Measurements from ENCODE around the gene MAMDC2. TPM values are rescaled to one million over a fixed set of nuclear protein-coding genes. Genes with fewer than 3 reads are reported as not detected.

Gene MAMDC2
- total RNA-seq, 1 experiment from 2014 or later = not detected

DNA sequence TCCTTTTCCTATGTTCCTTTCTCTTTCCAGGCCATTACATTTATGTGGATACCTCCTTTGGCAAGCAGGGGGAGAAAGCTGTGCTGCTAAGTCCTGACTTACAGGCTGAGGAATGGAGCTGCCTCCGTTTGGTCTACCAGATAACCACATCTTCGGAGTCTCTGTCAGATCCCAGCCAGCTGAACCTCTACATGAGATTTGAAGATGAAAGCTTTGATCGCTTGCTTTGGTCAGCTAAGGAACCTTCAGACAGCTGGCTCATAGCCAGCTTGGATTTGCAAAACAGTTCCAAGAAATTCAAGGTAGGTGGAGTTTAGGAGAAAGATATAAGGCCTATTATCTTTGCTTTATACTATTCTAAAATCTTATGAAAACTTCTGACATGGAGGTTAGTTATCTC, 64.5 kb downstream of the MAMDC2 start:
- DNase-seq (ENCODE audit: unreplicated experiment) = no peak
- no TSS peak for BruUV-seq (replicated peaks)
- H3K36me3 Mint-ChIP-seq (ENCODE audit: insufficient read depth, unreplicated experiment) = no peaks in the 10 kb centered on the region
- H3K27me3 Mint-ChIP-seq (ENCODE audit: insufficient read depth, unreplicated experiment) = no peaks in the 10 kb centered on the region
- H3K27ac Mint-ChIP-seq (ENCODE audit: low read depth, unreplicated experiment) = no peak overlapping the region
- H3K4me3 Mint-ChIP-seq (ENCODE audit: unreplicated experiment) = no peak overlapping the region
- CTCF ChIA-PET = interaction anchor here (0.5 to 9.6 kb wide), 9 partner anchors 14 to 526 kb away, joined by 3 to 684 read pairs (median 4); no protein-coding TSS in a partner anchor
- TF ChIP-seq, protein P1, sequence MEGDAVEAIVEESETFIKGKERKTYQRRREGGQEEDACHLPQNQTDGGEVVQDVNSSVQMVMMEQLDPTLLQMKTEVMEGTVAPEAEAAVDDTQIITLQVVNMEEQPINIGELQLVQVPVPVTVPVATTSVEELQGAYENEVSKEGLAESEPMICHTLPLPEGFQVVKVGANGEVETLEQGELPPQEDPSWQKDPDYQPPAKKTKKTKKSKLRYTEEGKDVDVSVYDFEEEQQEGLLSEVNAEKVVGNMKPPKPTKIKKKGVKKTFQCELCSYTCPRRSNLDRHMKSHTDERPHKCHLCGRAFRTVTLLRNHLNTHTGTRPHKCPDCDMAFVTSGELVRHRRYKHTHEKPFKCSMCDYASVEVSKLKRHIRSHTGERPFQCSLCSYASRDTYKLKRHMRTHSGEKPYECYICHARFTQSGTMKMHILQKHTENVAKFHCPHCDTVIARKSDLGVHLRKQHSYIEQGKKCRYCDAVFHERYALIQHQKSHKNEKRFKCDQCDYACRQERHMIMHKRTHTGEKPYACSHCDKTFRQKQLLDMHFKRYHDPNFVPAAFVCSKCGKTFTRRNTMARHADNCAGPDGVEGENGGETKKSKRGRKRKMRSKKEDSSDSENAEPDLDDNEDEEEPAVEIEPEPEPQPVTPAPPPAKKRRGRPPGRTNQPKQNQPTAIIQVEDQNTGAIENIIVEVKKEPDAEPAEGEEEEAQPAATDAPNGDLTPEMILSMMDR (IDR thresholded peaks at IDR 0.05; ENCODE audit: unreplicated experiment) = no peak
- POLR2A ChIA-PET = no interaction called here
- intact Hi-C loops (cut with micrococcal nuclease) = no loop called here
- peaks cover 26% of the 10 kb centered on the region for H3K4me1 Mint-ChIP-seq (ENCODE audit: insufficient read depth, unreplicated experiment)
- H3K9me3 Mint-ChIP-seq (ENCODE audit: unreplicated experiment) = no peaks in the 10 kb centered on the region

DNA sequence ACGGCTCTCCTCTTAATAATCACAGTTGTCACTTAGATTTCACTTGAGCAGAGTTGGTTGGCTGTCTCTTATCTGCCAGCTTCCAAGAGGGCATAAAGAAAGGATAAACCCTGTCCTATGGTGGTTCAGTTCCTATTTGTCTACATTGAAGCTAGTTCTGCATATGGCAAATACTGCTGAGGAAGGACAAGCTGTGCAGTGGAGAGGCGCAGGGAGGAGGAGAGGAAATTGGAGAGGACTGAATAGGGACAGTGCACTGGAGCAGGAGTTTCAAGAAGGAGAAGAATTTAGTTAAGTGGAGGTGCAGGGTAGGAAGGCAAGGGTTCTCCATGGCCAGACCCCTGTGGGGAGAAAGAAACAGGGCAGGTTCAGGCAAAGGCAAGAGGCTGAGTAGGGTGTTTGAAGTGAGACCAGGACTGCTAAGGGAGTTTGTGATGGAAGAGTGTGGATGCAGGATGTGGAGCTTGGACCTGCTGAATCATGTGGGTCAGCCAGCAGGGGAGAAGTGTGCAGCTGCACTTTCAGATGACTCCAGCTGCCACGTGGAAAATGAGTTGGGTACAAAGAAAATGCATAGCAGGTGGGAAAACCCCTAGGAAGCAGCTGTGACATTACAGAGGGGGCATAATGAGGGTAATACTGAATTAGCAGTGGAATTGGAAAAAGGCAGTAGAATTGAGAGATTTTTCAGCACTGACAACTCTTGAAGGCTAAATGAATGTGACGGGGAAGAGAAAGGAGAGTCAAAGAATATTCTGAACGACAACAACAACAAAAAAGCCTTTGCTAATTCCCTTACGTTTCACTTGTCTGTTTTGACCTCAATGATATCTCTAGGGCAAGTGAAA, 66.8 kb downstream of the MAMDC2 start:
- DNase-seq (ENCODE audit: unreplicated experiment) = no peak
- no TSS peak for BruUV-seq (replicated peaks)
- no peak overlapping the region for H3K27ac Mint-ChIP-seq (ENCODE audit: low read depth, unreplicated experiment)
- H3K9me3 Mint-ChIP-seq (ENCODE audit: unreplicated experiment) = no peaks in the 10 kb centered on the region
- CTCF ChIA-PET = interaction anchor here (0.5 to 9.6 kb wide), 38 partner anchors 9 to 840 kb away, joined by 3 to 684 read pairs (median 6); no protein-coding TSS in a partner anchor
- H3K27me3 Mint-ChIP-seq (ENCODE audit: insufficient read depth, unreplicated experiment) = no peaks in the 10 kb centered on the region
- intact Hi-C loops (cut with micrococcal nuclease) = loop anchor here (1.0 to 10.0 kb wide), 4 partner anchors 134 to 688 kb away; partner anchors contain the start of gene APBA1
- peaks cover 30% of the 10 kb centered on the region for H3K4me1 Mint-ChIP-seq (ENCODE audit: insufficient read depth, unreplicated experiment)
- TF ChIP-seq, protein P1 (IDR thresholded peaks at IDR 0.05; ENCODE audit: unreplicated experiment) = no peak
- no peaks in the 10 kb centered on the region for H3K36me3 Mint-ChIP-seq (ENCODE audit: insufficient read depth, unreplicated experiment)
- no peak overlapping the region for H3K4me3 Mint-ChIP-seq (ENCODE audit: unreplicated experiment)
- POLR2A ChIA-PET = interaction anchor here (0.8 to 1.7 kb wide), 4 partner anchors 113 to 140 kb away, joined by 3 to 13 read pairs (median 5); no protein-coding TSS in a partner anchor

- Mint-ChIP-seq H3K4me1 (ENCODE audit: insufficient read depth, unreplicated experiment) (peaks cover 30% of the 10 kb centered on the region), H3K27ac (ENCODE audit: low read depth, unreplicated experiment) (no peak overlapping the region), H3K9me3 (ENCODE audit: unreplicated experiment) (no peaks in the 10 kb centered on the region), H3K4me3 (ENCODE audit: unreplicated experiment) (no peak overlapping the region), H3K27me3 (ENCODE audit: insufficient read depth, unreplicated experiment) (no peaks in the 10 kb centered on the region), H3K36me3 (ENCODE audit: insufficient read depth, unreplicated experiment) (no peaks in the 10 kb centered on the region)
- ChIA-PET POLR2A (interaction anchor here (0.8 to 1.7 kb wide), 7 partner anchors 57 to 141 kb away, joined by 3 to 13 read pairs (median 3); no protein-coding TSS in a partner anchor), CTCF (interaction anchor here (0.5 to 9.6 kb wide), 48 partner anchors 9 to 689 kb away, joined by 3 to 684 read pairs (median 5); no protein-coding TSS in a partner anchor)
- BruUV-seq (replicated peaks) = no TSS peak
- intact Hi-C loops (cut with micrococcal nuclease) = loop anchor here (1.0 to 10.0 kb wide), 4 partner anchors 135 to 689 kb away; partner anchors contain the start of gene APBA1
- TF ChIP-seq, protein P1 (IDR thresholded peaks at IDR 0.05; ENCODE audit: unreplicated experiment) = peak; percentile 80
- DNase-seq (ENCODE audit: unreplicated experiment) = peak; percentile 79
Measured at GRCh38 chr9:70111042-70111602, 67.5 kb downstream of the MAMDC2 start.

Data from MCF 10A (cell line).